HEK293 (cell line): ENCODE measurements around the gene ABCG4.

Experiments
- CTCF ChIA-PET: fragments of 350-600 bp; formaldehyde crosslinking; extraction: SDS; loops from one replicate; lab custom pipeline; 2021; ENCODE audit warnings: antibody characterized with exemption; lab: Yijun Ruan, JAX
- POLR2A ChIA-PET: fragments of 300-600 bp; formaldehyde crosslinking; extraction: SDS; loops from one replicate; lab custom pipeline; 2020; ENCODE audit warnings: antibody characterized with exemption, inconsistent platforms; lab: Yijun Ruan, JAX
- H3K27ac ChIP-seq: fragments of 200-500 bp; sonication (Bioruptor generic); 2 replicates; pipeline ENCODE4 v1.5.1; 2014; ENCODE audit warnings: low read depth, low read length, control low read depth, inconsistent platforms; ENCODE audit errors: extremely low read depth
- H3K36me3 ChIP-seq, 2 experiments: fragments of 200-500 bp in 1 of 2; sonication (Bioruptor generic) in 1 of 2; 1 replicate in 1 of 2; 2 replicates in 1 of 2; pipeline ENCODE4 v1.5.1; 2014 to 2017; ENCODE audit warnings: inconsistent platforms in 2 of 2, low read length in 2 of 2; ENCODE audit not compliant: control insufficient read depth in 2 of 2, insufficient read depth in 1 of 2
- H3K4me1 ChIP-seq: fragments of 200-500 bp; sonication (Bioruptor generic); 2 replicates; pipeline ENCODE4 v1.5.1; 2014; ENCODE audit warnings: mild to moderate bottlenecking, low read length, inconsistent platforms; ENCODE audit not compliant: control insufficient read depth, insufficient read depth
- H3K4me3 ChIP-seq: 2 replicates; pipeline ENCODE4 v1.5.1; 2011; ENCODE audit warnings: low read depth, mild to moderate bottlenecking, control low read depth, low read length, moderate library complexity
- H3K9me3 ChIP-seq: fragments of 200-500 bp; sonication (Bioruptor generic); 2 replicates; pipeline ENCODE4 v1.5.1; 2014; ENCODE audit warnings: low read depth, low read length, inconsistent platforms; ENCODE audit not compliant: control insufficient read depth, insufficient read depth
- GLI2 ChIP-seq: fragments of 450-650 bp; formaldehyde crosslinking; IDR thresholded peaks from 2 replicates; pipeline ENCODE4; 2017; ENCODE audit warnings: missing biosample characterization, missing genetic modification characterization, low read depth, borderline replicate concordance
- GLI4 ChIP-seq: fragments of 450-650 bp; formaldehyde crosslinking; IDR thresholded peaks from 2 replicates; pipeline ENCODE4 v1.5.1; 2016; ENCODE audit warnings: missing biosample characterization, missing genetic modification characterization
- HIC1 ChIP-seq: fragments of 450-650 bp; formaldehyde crosslinking; IDR thresholded peaks from 2 replicates; pipeline ENCODE4 v1.5.1; 2016; ENCODE audit warnings: missing biosample characterization, missing genetic modification characterization
- KLF1 ChIP-seq: fragments of 450-650 bp; formaldehyde crosslinking; IDR thresholded peaks from 2 replicates; pipeline ENCODE4 v1.5.1; 2016; ENCODE audit warnings: missing biosample characterization, missing genetic modification characterization
- MYNN ChIP-seq: fragments of 450-650 bp; formaldehyde crosslinking; IDR thresholded peaks from 2 replicates; pipeline ENCODE4 v1.5.1; 2016; ENCODE audit warnings: missing biosample characterization, missing genetic modification characterization, borderline replicate concordance
- OVOL3 ChIP-seq: fragments of 450-650 bp; formaldehyde crosslinking; IDR thresholded peaks from 2 replicates; pipeline ENCODE4 v1.5.1; 2016; ENCODE audit warnings: missing biosample characterization, missing genetic modification characterization
- RBAK ChIP-seq: fragments of 450-650 bp; formaldehyde crosslinking; IDR thresholded peaks from 2 replicates; pipeline ENCODE4 v1.5.1; 2016; ENCODE audit warnings: missing biosample characterization, missing genetic modification characterization
- REST ChIP-seq: fragments of 450-650 bp; formaldehyde crosslinking; IDR thresholded peaks from 2 replicates; pipeline ENCODE4 v1.5.1; 2016; ENCODE audit warnings: missing biosample characterization, missing genetic modification characterization
- ZBTB8A ChIP-seq: fragments of 450-650 bp; formaldehyde crosslinking; IDR thresholded peaks from 2 replicates; pipeline ENCODE4 v1.5.1; 2016; ENCODE audit warnings: missing biosample characterization, missing genetic modification characterization
- ZFHX2 ChIP-seq: fragments of 450-650 bp; formaldehyde crosslinking; conservative IDR thresholded peaks from 2 replicates; pipeline ENCODE4 v1.5.1; 2016; ENCODE audit warnings: missing biosample characterization, missing genetic modification characterization
- ZIC2 ChIP-seq: fragments of 450-650 bp; formaldehyde crosslinking; IDR thresholded peaks from 2 replicates; pipeline ENCODE4 v1.5.1; 2016; ENCODE audit warnings: missing biosample characterization, missing genetic modification characterization
- ZNF112 ChIP-seq: fragments of 450-650 bp; formaldehyde crosslinking; IDR thresholded peaks from 2 replicates; pipeline ENCODE4 v1.5.0; 2017; ENCODE audit warnings: missing biosample characterization, missing genetic modification characterization
- ZNF157 ChIP-seq: fragments of 450-650 bp; formaldehyde crosslinking; IDR thresholded peaks from 2 replicates; pipeline ENCODE4 v1.5.1; 2016; ENCODE audit warnings: missing biosample characterization, missing genetic modification characterization
- ZNF214 ChIP-seq: fragments of 450-650 bp; formaldehyde crosslinking; IDR thresholded peaks from 2 replicates; pipeline ENCODE4 v1.5.1; 2017; ENCODE audit warnings: missing biosample characterization, mild to moderate bottlenecking, missing genetic modification characterization, borderline replicate concordance
- ZNF280D ChIP-seq: fragments of 450-650 bp; formaldehyde crosslinking; IDR thresholded peaks from 2 replicates; pipeline ENCODE4 v1.5.1; 2016; ENCODE audit warnings: missing biosample characterization, missing genetic modification characterization
- ZNF335 ChIP-seq: fragments of 450-650 bp; formaldehyde crosslinking; conservative IDR thresholded peaks from 2 replicates; pipeline ENCODE4 v1.5.1; 2016; ENCODE audit warnings: missing biosample characterization, missing genetic modification characterization
- ZNF37A ChIP-seq: fragments of 450-650 bp; IDR thresholded peaks from 2 replicates; pipeline ENCODE4 v1.5.1; 2018; ENCODE audit warnings: missing biosample characterization, missing genetic modification characterization
- ZNF510 ChIP-seq: fragments of 450-650 bp; formaldehyde crosslinking; IDR thresholded peaks from 2 replicates; pipeline ENCODE4 v1.5.1; 2018; ENCODE audit warnings: mild to moderate bottlenecking, missing genetic modification characterization, missing biosample characterization; ENCODE audit not compliant: insufficient replicate concordance
- ZNF571 ChIP-seq: fragments of 450-650 bp; formaldehyde crosslinking; IDR thresholded peaks from 2 replicates; pipeline ENCODE4 v1.5.0; 2017; ENCODE audit warnings: missing biosample characterization, missing genetic modification characterization
- ZNF623 ChIP-seq: fragments of 450-650 bp; formaldehyde crosslinking; IDR thresholded peaks from 2 replicates; pipeline ENCODE4 v1.5.1; 2016; ENCODE audit warnings: missing biosample characterization, missing genetic modification characterization
- ZNF658 ChIP-seq: fragments of 450-650 bp; formaldehyde crosslinking; IDR thresholded peaks from 2 replicates; pipeline ENCODE4; 2016; ENCODE audit warnings: missing biosample characterization, missing genetic modification characterization
- ZNF768 ChIP-seq: fragments of 450-650 bp; formaldehyde crosslinking; IDR thresholded peaks from 2 replicates; pipeline ENCODE4 v1.5.1; 2018; ENCODE audit warnings: missing biosample characterization, mild to moderate bottlenecking, missing genetic modification characterization
- ZNF837 ChIP-seq: fragments of 450-650 bp; formaldehyde crosslinking; IDR thresholded peaks from 2 replicates; pipeline ENCODE4 v1.5.1; 2016; ENCODE audit warnings: missing biosample characterization, missing genetic modification characterization
- TF ChIP-seq, protein P1 (sequence below): fragments of 450-650 bp; formaldehyde crosslinking; IDR thresholded peaks from 2 replicates; pipeline ENCODE4 v1.5.1; 2017; ENCODE audit warnings: missing biosample characterization, missing genetic modification characterization

ABCG4 gene

GRCh38 chr11:119149018-119149785 is at the start of gene ABCG4:
ABCG4 (plus strand) TSS chr11:119149052; CDS start chr11:119149966, 914 bp downstream.
- H3K4me1 ChIP-seq, result no peaks in the 10 kb centered on the region
- CTCF ChIA-PET, result interaction anchor here (0.7 to 1.0 kb wide), 3 partner anchors 20 to 158 kb away, joined by 3 to 4 read pairs (median 3); partner anchors contain the start of gene CBL
- H3K9me3 ChIP-seq, result no peaks in the 10 kb centered on the region
- H3K4me3 ChIP-seq, result peak within 1 kb of the TSS; percentile 56
- no peak within 1 kb of the TSS; the same call in 1 of the 2 replicates for H3K27ac ChIP-seq
- POLR2A ChIA-PET, result interaction anchor here (1.0 to 1.8 kb wide), 2 partner anchors 20 to 168 kb away, joined by 3 to 6 read pairs; partner anchors contain the start of gene MCAM
- peaks cover 0 to 8% of the 10 kb centered on the region in 2 experiments; a peak in 1 of 3 replicates for H3K36me3 ChIP-seq
- TF ChIP-seq ZBTB8A, result peak; percentile 24; the same call in 1 of the 2 replicates
- no peak for TF ChIP-seq OVOL3 (tag by site-specific recombination)
- TF ChIP-seq ZFHX2 (tag by site-specific recombination), result peak; percentile 54; the same call in 1 of the 2 replicates
- TF ChIP-seq GLI4 (tag by site-specific recombination), result no peak
- no peak for TF ChIP-seq ZNF280D (tag by site-specific recombination)
- no peak for TF ChIP-seq HIC1 (tag by site-specific recombination)
- TF ChIP-seq ZNF768 (tag by site-specific recombination), result no peak
- no peak for TF ChIP-seq ZNF837 (tag by site-specific recombination)
- no peak for TF ChIP-seq ZNF157 (tag by site-specific recombination)
- peak; percentile 64 for TF ChIP-seq KLF1
- TF ChIP-seq GLI2 (tag by site-specific recombination), result no peak
- peak; percentile 79 for TF ChIP-seq ZIC2 (tag by site-specific recombination)
- TF ChIP-seq ZNF510, result no peak
- TF ChIP-seq RBAK (tag by site-specific recombination), result no peak
- no peak for TF ChIP-seq ZNF37A (tag by site-specific recombination)
- no peak for TF ChIP-seq REST (tag by site-specific recombination)
- TF ChIP-seq ZNF112 (tag by site-specific recombination), result no peak
- TF ChIP-seq, protein P1, sequence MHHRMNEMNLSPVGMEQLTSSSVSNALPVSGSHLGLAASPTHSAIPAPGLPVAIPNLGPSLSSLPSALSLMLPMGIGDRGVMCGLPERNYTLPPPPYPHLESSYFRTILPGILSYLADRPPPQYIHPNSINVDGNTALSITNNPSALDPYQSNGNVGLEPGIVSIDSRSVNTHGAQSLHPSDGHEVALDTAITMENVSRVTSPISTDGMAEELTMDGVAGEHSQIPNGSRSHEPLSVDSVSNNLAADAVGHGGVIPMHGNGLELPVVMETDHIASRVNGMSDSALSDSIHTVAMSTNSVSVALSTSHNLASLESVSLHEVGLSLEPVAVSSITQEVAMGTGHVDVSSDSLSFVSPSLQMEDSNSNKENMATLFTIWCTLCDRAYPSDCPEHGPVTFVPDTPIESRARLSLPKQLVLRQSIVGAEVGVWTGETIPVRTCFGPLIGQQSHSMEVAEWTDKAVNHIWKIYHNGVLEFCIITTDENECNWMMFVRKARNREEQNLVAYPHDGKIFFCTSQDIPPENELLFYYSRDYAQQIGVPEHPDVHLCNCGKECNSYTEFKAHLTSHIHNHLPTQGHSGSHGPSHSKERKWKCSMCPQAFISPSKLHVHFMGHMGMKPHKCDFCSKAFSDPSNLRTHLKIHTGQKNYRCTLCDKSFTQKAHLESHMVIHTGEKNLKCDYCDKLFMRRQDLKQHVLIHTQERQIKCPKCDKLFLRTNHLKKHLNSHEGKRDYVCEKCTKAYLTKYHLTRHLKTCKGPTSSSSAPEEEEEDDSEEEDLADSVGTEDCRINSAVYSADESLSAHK (tag by site-specific recombination), result no peak
- TF ChIP-seq MYNN (tag by site-specific recombination), result no peak
- TF ChIP-seq ZNF335 (tag by site-specific recombination), result peak; percentile 22; the same call in 1 of the 2 replicates
- no peak for TF ChIP-seq ZNF658 (tag by site-specific recombination)
- TF ChIP-seq ZNF214 (tag by site-specific recombination), result no peak
- no peak for TF ChIP-seq ZNF571
- no peak for TF ChIP-seq ZNF623 (tag by site-specific recombination)
